Gastrocnemius medialis (tissue), 4 donors: ENCODE data around the gene NID1. TPM values are rescaled to one million over a fixed set of nuclear protein-coding genes. Genes with fewer than 3 reads are reported as not detected.

Experiments
- total RNA-seq, 4 donors: library from RNA; depleted of rRNA; stranded (reverse); fragments of >200 nt; gene quantifications; one replicate each; pipeline versions ENCODE4 v1.1.0 to v1.2.3, GENCODE V29; 2016

Gene NID1
- total RNA-seq, 4 donors from 2014 or later, result 33.7 to 79.0 (median 51.7) TPM

Other genes with a start within 250 kb of the NID1 start
- 10 to 100 TPM in 3 of 4 donors, 1 to 10 TPM in 1; 6.6 to 21.9 (median 10.7) TPM for gene LYST, start 198.2 kb downstream of the NID1 start, total RNA-seq
- gene GPR137B, start 77.4 kb upstream of the NID1 start, total RNA-seq, result 1 to 10 TPM in 3 of 4 donors, under 1 TPM in 1; 0.75 to 5.5 (median 5.4) TPM
- gene ERO1B, start 216.9 kb upstream of the NID1 start, total RNA-seq, result 10 to 100 TPM in 1 of 4 donors, 1 to 10 TPM in 3; 3.6 to 10.2 (median 5.8) TPM